Loucy (cell line): ENCODE results near the gene RNF26.

Source experiments
- H2AFZ ChIP-seq: fragments of 200-600 bp; sonication (generic); 2 replicates; pipeline ENCODE4 v1.6.0; 2016; ENCODE audit warnings: antibody characterized with exemption, mild to moderate bottlenecking, low read length, moderate library complexity
- H3F3A ChIP-seq: fragments of 200-600 bp; 2 replicates; pipeline ENCODE4 v1.6.0; 2016; ENCODE audit warnings: antibody characterized with exemption, low read depth, mild to moderate bottlenecking
- H3K27me3 ChIP-seq: fragments of 200-600 bp; sonication (generic); 2 replicates; pipeline ENCODE4 v1.6.1; 2014; ENCODE audit warnings: low read length, mild to moderate bottlenecking; ENCODE audit not compliant: insufficient read depth, poor library complexity, severe bottlenecking
- H3K36me3 ChIP-seq: fragments of 200-600 bp; sonication (generic); 2 replicates; pipeline ENCODE4 v1.6.1; 2016; ENCODE audit warnings: low read length; ENCODE audit not compliant: insufficient read depth
- H3K4me1 ChIP-seq: fragments of 200-600 bp; sonication (generic); 2 replicates; pipeline ENCODE4 v1.5.1; 2014; ENCODE audit warnings: low read length, mild to moderate bottlenecking; ENCODE audit not compliant: insufficient read depth, poor library complexity, severe bottlenecking
- H3K4me2 ChIP-seq: fragments of 200-600 bp; sonication (generic); 2 replicates; pipeline ENCODE4 v1.6.0; 2014; ENCODE audit warnings: antibody characterized with exemption, low read length, low read depth, mild to moderate bottlenecking; ENCODE audit not compliant: poor library complexity, severe bottlenecking
- H3K4me3 ChIP-seq: fragments of 200-600 bp; sonication (generic); 2 replicates; pipeline ENCODE4 v1.5.1; 2014; ENCODE audit warnings: low read length, mild to moderate bottlenecking, mixed read lengths; ENCODE audit not compliant: poor library complexity, severe bottlenecking
- H3K79me2 ChIP-seq: fragments of 200-600 bp; sonication (generic); 2 replicates; pipeline ENCODE4 v1.6.1; 2014; ENCODE audit warnings: low read length; ENCODE audit not compliant: insufficient read depth
- H3K9ac ChIP-seq: fragments of 200-600 bp; sonication (generic); 2 replicates; pipeline ENCODE4 v1.6.0; 2014; ENCODE audit warnings: mild to moderate bottlenecking, low read depth, low read length, moderate library complexity; ENCODE audit not compliant: poor library complexity, severe bottlenecking
- H3K9me2 ChIP-seq: fragments of 200-600 bp; sonication (generic); replicated peaks from 2 replicates; pipeline ENCODE4 v1.6.1; 2016; ENCODE audit warnings: low read depth, low read length, mixed read lengths
- H3K9me3 ChIP-seq: fragments of 200-600 bp; sonication (generic); 2 replicates; pipeline ENCODE4 v1.6.1; 2014; ENCODE audit warnings: mild to moderate bottlenecking, antibody characterized with exemption, low read length, low read depth; ENCODE audit not compliant: insufficient read depth
- H4K20me1 ChIP-seq: fragments of 200-600 bp; sonication (generic); 2 replicates; pipeline ENCODE4 v1.6.0; 2014; ENCODE audit warnings: antibody characterized with exemption, low read length, mild to moderate bottlenecking; ENCODE audit not compliant: insufficient read depth, poor library complexity, severe bottlenecking
- CTCF ChIP-seq: fragments of 200-600 bp; sonication (generic); conservative IDR thresholded peaks from 2 replicates; pipeline ENCODE4 v1.5.1; 2014; ENCODE audit warnings: mild to moderate bottlenecking, antibody characterized with exemption, low read length
- EZH2phosphoT487 ChIP-seq: fragments of 200-600 bp; IDR thresholded peaks from 2 replicates; pipeline ENCODE4 v1.6.1; 2018; ENCODE audit warnings: antibody characterized with exemption, mild to moderate bottlenecking, moderate library complexity, borderline replicate concordance

RNF26 gene

GRCh38 chr11:119323532-119324033 lies 10.7 kb upstream of the RNF26 start:
- Histone ChIP-seq H3K9me2 (no peaks in the 10 kb centered on the region), H3F3A (no peaks in the 10 kb centered on the region), H3K9me3 (no peaks in the 10 kb centered on the region), H3K4me3 (no peak overlapping the region), H3K4me1 (peaks cover 15% of the 10 kb centered on the region), H3K36me3 (no peaks in the 10 kb centered on the region), H3K79me2 (no peaks in the 10 kb centered on the region), H4K20me1 (no peaks in the 10 kb centered on the region), H3K27me3 (no peaks in the 10 kb centered on the region), H2AFZ (no peak overlapping the region), H3K4me2 (no peak overlapping the region), H3K9ac (no peak overlapping the region)
- TF ChIP-seq EZH2phosphoT487 (no peak), CTCF (peak; percentile 86)

GRCh38 chr11:119324189-119324588 lies 10.1 kb upstream of the RNF26 start:
- no peak overlapping the region for H3K4me2 ChIP-seq
- no peak overlapping the region for H3K4me3 ChIP-seq
- H3K27me3 ChIP-seq = no peaks in the 10 kb centered on the region
- no peaks in the 10 kb centered on the region for H3K9me2 ChIP-seq
- no peak overlapping the region for H3K9ac ChIP-seq
- TF ChIP-seq EZH2phosphoT487 (no peak), CTCF (no peak)
- no peaks in the 10 kb centered on the region for H4K20me1 ChIP-seq
- no peaks in the 10 kb centered on the region for H3K79me2 ChIP-seq
- H3K9me3 ChIP-seq = no peaks in the 10 kb centered on the region
- H3K4me1 ChIP-seq = peaks cover 15% of the 10 kb centered on the region
- no peaks in the 10 kb centered on the region for H3K36me3 ChIP-seq
- H2AFZ ChIP-seq = no peak overlapping the region
- no peaks in the 10 kb centered on the region for H3F3A ChIP-seq

- Histone ChIP-seq H3K4me3 (no peak overlapping the region), H3K4me1 (peaks cover 13% of the 10 kb centered on the region), H3K9ac (no peak overlapping the region), H3K27me3 (no peaks in the 10 kb centered on the region), H4K20me1 (no peaks in the 10 kb centered on the region), H2AFZ (no peak overlapping the region), H3F3A (no peaks in the 10 kb centered on the region), H3K9me2 (no peaks in the 10 kb centered on the region), H3K36me3 (no peaks in the 10 kb centered on the region), H3K4me2 (no peak overlapping the region), H3K79me2 (peaks cover under 1% of the 10 kb centered on the region; the same call in 1 of the 2 replicates), H3K9me3 (no peaks in the 10 kb centered on the region)
- TF ChIP-seq EZH2phosphoT487 (no peak), CTCF (no peak)
Measured at GRCh38 chr11:119329320-119329719, 5.0 kb upstream of the RNF26 start.
